ENCODE data around the gene EPHA2. TPM values are rescaled to one million over a fixed set of nuclear protein-coding genes. Genes with fewer than 3 reads are reported as not detected.
"Not testable (repeated sequence)": the region's sequence is repeated elsewhere in the genome, so short reads cannot be mapped to it uniquely, and the experiment has no call there.

Gene EPHA2
- total RNA-seq, 1 experiment from 2014 or later: 91.6 TPM

- Histone ChIP-seq H3K9me3 (ENCODE audit: low read depth, low read length, poor library complexity, severe bottlenecking) (no peaks in the 10 kb centered on the region), H3K27ac (ENCODE audit: low read depth, low read length, poor library complexity, severe bottlenecking) (no peak overlapping the region), H3K4me1 (ENCODE audit: insufficient read depth, low read length, poor library complexity, severe bottlenecking) (peaks cover 5% of the 10 kb centered on the region), H3K4me3 (ENCODE audit: low read depth, low read length, poor library complexity, severe bottlenecking) (no peak overlapping the region), H3K36me3 (ENCODE audit: insufficient read depth, low read length, poor library complexity, severe bottlenecking) (no peaks in the 10 kb centered on the region), H3K27me3 (replicated peaks; ENCODE audit: insufficient read depth, low read depth, low read length, poor library complexity) (no peaks in the 10 kb centered on the region)
- intact Hi-C loops (cut with micrococcal nuclease; ENCODE audit: unreplicated experiment): no loop called here
- no peak for TF ChIP-seq EZH2 (IDR thresholded peaks at IDR 0.05; ENCODE audit: borderline replicate concordance, low read depth, low read length, poor library complexity, severe bottlenecking)
- no peak for TF ChIP-seq CTCF (conservative IDR thresholded peaks at IDR 0.05; ENCODE audit: low read depth, low read length)
- no TSS peak for BruUV-seq (replicated peaks)
- no peak for DNase-seq (ENCODE audit: low spot score)
- CTCF ChIA-PET: no interaction called here
- POLR2A ChIA-PET (ENCODE audit: low non-redundant PET): no interaction called here
Observed at GRCh38 chr1:16196874-16197273, 41.0 kb upstream of the EPHA2 start.

- BruUV-seq (replicated peaks); H3K27ac ChIP-seq (ENCODE audit: low read depth, low read length, poor library complexity, severe bottlenecking); H3K9me3 ChIP-seq (ENCODE audit: low read depth, low read length, poor library complexity, severe bottlenecking); intact Hi-C loops (cut with micrococcal nuclease; ENCODE audit: unreplicated experiment); H3K27me3 ChIP-seq (replicated peaks; ENCODE audit: insufficient read depth, low read depth, low read length, poor library complexity); H3K4me3 ChIP-seq (ENCODE audit: low read depth, low read length, poor library complexity, severe bottlenecking); CTCF ChIA-PET; DNase-seq (ENCODE audit: low spot score); POLR2A ChIA-PET (ENCODE audit: low non-redundant PET); H3K36me3 ChIP-seq (ENCODE audit: insufficient read depth, low read length, poor library complexity, severe bottlenecking): not testable (repeated sequence)
- H3K4me1 ChIP-seq (ENCODE audit: insufficient read depth, low read length, poor library complexity, severe bottlenecking): peaks cover 11% of the 10 kb centered on the region
Observed at GRCh38 chr1:16196139-16196538, 40.3 kb upstream of the EPHA2 start.

- intact Hi-C loops (cut with micrococcal nuclease; ENCODE audit: unreplicated experiment): no loop called here
- CTCF ChIA-PET: no interaction called here
- TF ChIP-seq CTCF (conservative IDR thresholded peaks at IDR 0.05; ENCODE audit: low read depth, low read length): no peak
- TF ChIP-seq EZH2 (IDR thresholded peaks at IDR 0.05; ENCODE audit: borderline replicate concordance, low read depth, low read length, poor library complexity, severe bottlenecking): no peak
Observed at GRCh38 chr1:16195518-16195905, 39.6 kb upstream of the EPHA2 start.

GRCh38 chr1:16191916-16192546 is 36.2 kb upstream of the EPHA2 start:
- intact Hi-C loops (cut with micrococcal nuclease; ENCODE audit: unreplicated experiment): no loop called here
- DNase-seq (ENCODE audit: low spot score): peak; percentile 48
- H3K36me3 ChIP-seq (ENCODE audit: insufficient read depth, low read length, poor library complexity, severe bottlenecking): no peaks in the 10 kb centered on the region
- peaks cover 11% of the 10 kb centered on the region for H3K4me1 ChIP-seq (ENCODE audit: insufficient read depth, low read length, poor library complexity, severe bottlenecking)
- H3K9me3 ChIP-seq (ENCODE audit: low read depth, low read length, poor library complexity, severe bottlenecking): no peaks in the 10 kb centered on the region
- H3K27me3 ChIP-seq (replicated peaks; ENCODE audit: insufficient read depth, low read depth, low read length, poor library complexity): no peaks in the 10 kb centered on the region
- no peak overlapping the region for H3K4me3 ChIP-seq (ENCODE audit: low read depth, low read length, poor library complexity, severe bottlenecking)
- TF ChIP-seq CTCF (conservative IDR thresholded peaks at IDR 0.05; ENCODE audit: low read depth, low read length) (no peak), EZH2 (IDR thresholded peaks at IDR 0.05; ENCODE audit: borderline replicate concordance, low read depth, low read length, poor library complexity, severe bottlenecking) (no peak)
- BruUV-seq (replicated peaks): no TSS peak
- H3K27ac ChIP-seq (ENCODE audit: low read depth, low read length, poor library complexity, severe bottlenecking): peak overlapping the region; percentile 10
- POLR2A ChIA-PET (ENCODE audit: low non-redundant PET): no interaction called here
- CTCF ChIA-PET: interaction anchor here (0.5 to 0.6 kb wide), 2 partner anchors 107 to 110 kb away, joined by 3 to 4 read pairs; no protein-coding TSS in a partner anchor

More at GRCh38 chr1:16195518-16195905, 39.6 kb upstream of the EPHA2 start:
- H3K9me3 ChIP-seq (ENCODE audit: low read depth, low read length, poor library complexity, severe bottlenecking): no peaks in the 10 kb centered on the region
- H3K4me3 ChIP-seq (ENCODE audit: low read depth, low read length, poor library complexity, severe bottlenecking): no peak overlapping the region
- H3K36me3 ChIP-seq (ENCODE audit: insufficient read depth, low read length, poor library complexity, severe bottlenecking): no peaks in the 10 kb centered on the region
- no peak overlapping the region for H3K27ac ChIP-seq (ENCODE audit: low read depth, low read length, poor library complexity, severe bottlenecking)
- peaks cover 11% of the 10 kb centered on the region for H3K4me1 ChIP-seq (ENCODE audit: insufficient read depth, low read length, poor library complexity, severe bottlenecking)
- H3K27me3 ChIP-seq (replicated peaks; ENCODE audit: insufficient read depth, low read depth, low read length, poor library complexity): no peaks in the 10 kb centered on the region
- no peak for DNase-seq (ENCODE audit: low spot score)
- POLR2A ChIA-PET (ENCODE audit: low non-redundant PET): no interaction called here
- no TSS peak for BruUV-seq (replicated peaks)
